Lower leg skin (tissue), 3 donors: ENCODE results near the gene TLR3.

Experiments used
- POLR2A ChIP-seq, 2 donors: fragments of 450-650 bp; IDR thresholded peaks; one replicate each; pipeline ENCODE4 v1.6.1; 2016 to 2017; ENCODE audit warnings: antibody characterized with exemption in 2 of 2, mild to moderate bottlenecking in 1 of 2, moderate library complexity in 1 of 2
- TF ChIP-seq, protein P1 (sequence below), 3 donors: fragments of 450-650 bp; IDR thresholded peaks; one replicate each; pipeline ENCODE4 v1.5.1; 2016; ENCODE audit warnings: antibody characterized with exemption in 3 of 3, mild to moderate bottlenecking in 3 of 3, moderate library complexity in 2 of 3

DNA sequence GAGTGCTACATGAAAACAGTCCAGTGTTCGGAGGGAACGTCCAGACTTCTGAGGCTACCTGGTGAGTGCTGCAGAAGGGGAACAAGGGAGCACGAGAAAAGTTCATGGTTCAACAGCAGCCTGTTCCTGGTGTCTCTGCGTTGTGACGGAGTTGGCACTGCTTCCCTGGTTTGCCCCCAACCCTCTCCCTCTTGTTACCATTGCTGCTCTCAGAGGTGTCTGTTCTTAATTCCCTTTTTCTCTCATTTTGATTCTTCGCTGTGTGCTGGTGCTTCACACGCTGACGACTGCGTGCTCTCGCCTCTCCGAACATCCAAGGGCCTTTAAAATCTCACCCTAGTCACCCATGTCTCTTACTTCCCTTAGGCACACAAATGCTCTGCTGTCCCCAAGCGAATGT lies 34.0 kb downstream of the TLR3 start:
- TF ChIP-seq, protein P1, sequence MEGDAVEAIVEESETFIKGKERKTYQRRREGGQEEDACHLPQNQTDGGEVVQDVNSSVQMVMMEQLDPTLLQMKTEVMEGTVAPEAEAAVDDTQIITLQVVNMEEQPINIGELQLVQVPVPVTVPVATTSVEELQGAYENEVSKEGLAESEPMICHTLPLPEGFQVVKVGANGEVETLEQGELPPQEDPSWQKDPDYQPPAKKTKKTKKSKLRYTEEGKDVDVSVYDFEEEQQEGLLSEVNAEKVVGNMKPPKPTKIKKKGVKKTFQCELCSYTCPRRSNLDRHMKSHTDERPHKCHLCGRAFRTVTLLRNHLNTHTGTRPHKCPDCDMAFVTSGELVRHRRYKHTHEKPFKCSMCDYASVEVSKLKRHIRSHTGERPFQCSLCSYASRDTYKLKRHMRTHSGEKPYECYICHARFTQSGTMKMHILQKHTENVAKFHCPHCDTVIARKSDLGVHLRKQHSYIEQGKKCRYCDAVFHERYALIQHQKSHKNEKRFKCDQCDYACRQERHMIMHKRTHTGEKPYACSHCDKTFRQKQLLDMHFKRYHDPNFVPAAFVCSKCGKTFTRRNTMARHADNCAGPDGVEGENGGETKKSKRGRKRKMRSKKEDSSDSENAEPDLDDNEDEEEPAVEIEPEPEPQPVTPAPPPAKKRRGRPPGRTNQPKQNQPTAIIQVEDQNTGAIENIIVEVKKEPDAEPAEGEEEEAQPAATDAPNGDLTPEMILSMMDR (IDR thresholded peaks at IDR 0.05), result no peak
- TF ChIP-seq POLR2A (IDR thresholded peaks at IDR 0.05), result no peak
